HL-60 (cell line): ENCODE results near the gene SHB.
"Not testable (repeated sequence)": the region's sequence is repeated elsewhere in the genome, so short reads cannot be mapped to it uniquely, and the experiment has no call there.

ENCODE experiments used
- CTCF ChIP-seq: IDR thresholded peaks from one replicate; pipeline ENCODE4 v1.5.1; 2011; ENCODE audit warnings: low read length, control low read depth, inconsistent platforms; ENCODE audit not compliant: insufficient read depth
- GABPA ChIP-seq: IDR thresholded peaks from 2 replicates; pipeline ENCODE4 v1.6.1; 2012; ENCODE audit warnings: low read depth
- POLR2AphosphoS5 ChIP-seq: IDR thresholded peaks from 2 replicates; pipeline ENCODE4 v1.6.1; 2012; ENCODE audit warnings: low read depth

- TF ChIP-seq CTCF, POLR2AphosphoS5, GABPA: not testable (repeated sequence)
Observed at GRCh38 chr9:37909836-37910235, 159.2 kb downstream of the SHB start.
